NCI-H524 treated with DMSO at 0.1 percent for 48 hours (cell line): Measurements from ENCODE around the gene ZNF281.
"Not testable (repeated sequence)": the region's sequence is repeated elsewhere in the genome, so short reads cannot be mapped to it uniquely, and the experiment has no call there.

Experiments used
- DNase-seq: peaks from one replicate; lab custom pipeline; 2025; lab: John Stamatoyannopoulos, UW

ZNF281 gene, protein sequence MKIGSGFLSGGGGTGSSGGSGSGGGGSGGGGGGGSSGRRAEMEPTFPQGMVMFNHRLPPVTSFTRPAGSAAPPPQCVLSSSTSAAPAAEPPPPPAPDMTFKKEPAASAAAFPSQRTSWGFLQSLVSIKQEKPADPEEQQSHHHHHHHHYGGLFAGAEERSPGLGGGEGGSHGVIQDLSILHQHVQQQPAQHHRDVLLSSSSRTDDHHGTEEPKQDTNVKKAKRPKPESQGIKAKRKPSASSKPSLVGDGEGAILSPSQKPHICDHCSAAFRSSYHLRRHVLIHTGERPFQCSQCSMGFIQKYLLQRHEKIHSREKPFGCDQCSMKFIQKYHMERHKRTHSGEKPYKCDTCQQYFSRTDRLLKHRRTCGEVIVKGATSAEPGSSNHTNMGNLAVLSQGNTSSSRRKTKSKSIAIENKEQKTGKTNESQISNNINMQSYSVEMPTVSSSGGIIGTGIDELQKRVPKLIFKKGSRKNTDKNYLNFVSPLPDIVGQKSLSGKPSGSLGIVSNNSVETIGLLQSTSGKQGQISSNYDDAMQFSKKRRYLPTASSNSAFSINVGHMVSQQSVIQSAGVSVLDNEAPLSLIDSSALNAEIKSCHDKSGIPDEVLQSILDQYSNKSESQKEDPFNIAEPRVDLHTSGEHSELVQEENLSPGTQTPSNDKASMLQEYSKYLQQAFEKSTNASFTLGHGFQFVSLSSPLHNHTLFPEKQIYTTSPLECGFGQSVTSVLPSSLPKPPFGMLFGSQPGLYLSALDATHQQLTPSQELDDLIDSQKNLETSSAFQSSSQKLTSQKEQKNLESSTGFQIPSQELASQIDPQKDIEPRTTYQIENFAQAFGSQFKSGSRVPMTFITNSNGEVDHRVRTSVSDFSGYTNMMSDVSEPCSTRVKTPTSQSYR

DNA sequence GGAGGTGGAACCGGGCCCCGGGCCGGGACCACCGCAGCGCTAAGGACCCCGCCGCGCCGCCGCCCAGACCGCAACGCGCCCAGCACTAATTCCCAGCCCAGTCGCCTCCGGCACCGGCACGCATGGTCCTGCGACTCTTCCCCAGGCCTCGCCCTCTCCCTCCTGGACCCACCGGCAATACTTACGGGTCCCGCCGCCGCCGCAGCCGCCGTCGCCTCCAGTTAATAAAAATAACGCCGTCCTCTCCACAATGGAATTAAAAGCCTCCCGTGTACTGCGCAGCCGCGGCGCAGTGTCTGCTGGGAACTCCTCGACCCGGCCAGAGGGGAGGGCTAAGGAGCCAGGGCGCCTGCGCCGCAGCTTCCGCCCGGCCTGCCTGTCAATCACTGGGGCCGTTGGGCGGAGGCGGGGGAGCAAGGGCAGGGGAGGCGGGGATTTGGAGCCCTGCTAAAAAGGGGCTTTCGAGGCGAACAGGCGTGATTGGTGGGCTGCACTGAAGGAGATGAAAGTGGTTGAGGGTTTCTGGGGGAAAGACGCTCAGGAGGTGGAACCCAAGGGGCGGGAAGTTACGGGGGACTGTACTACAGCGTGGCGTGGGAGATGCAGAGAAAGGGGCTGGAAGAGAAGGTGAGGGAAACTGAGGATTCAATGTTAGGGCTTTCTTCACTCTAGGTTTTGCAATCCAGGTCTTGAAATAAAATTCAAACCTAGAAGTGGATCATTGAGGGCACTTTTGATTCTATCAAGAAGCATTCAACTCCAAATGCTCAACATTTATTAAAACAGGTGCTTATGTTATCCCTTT, at the start of gene ZNF281:
TSS of gene ZNF281 (minus strand) at position 276 of the 805 bp plus-strand sequence. CDS start 331 bp downstream, outside the sequence.
- peak; percentile 74 for DNase-seq

DNA sequence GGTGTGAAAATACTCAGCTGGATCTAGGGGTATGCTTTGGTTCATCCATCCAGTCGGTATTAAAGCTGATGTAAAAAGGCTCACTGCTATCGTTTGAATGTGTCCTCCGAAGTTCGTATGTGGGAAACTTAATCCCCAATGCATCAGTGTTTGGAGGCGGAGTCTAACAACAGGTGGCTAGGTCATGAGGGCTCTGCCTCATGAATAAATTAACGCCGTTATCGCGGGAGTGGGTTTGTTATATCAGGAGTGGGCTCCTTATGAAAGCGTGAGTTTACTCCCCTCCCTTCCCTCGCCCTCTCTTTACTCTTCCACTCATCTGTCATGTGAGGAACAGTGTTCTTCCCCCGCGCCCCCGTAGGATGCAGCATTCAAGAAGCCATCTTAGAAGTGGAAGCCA, 48.9 kb upstream of the ZNF281 start:
- DNase-seq, result no peak

DNA sequence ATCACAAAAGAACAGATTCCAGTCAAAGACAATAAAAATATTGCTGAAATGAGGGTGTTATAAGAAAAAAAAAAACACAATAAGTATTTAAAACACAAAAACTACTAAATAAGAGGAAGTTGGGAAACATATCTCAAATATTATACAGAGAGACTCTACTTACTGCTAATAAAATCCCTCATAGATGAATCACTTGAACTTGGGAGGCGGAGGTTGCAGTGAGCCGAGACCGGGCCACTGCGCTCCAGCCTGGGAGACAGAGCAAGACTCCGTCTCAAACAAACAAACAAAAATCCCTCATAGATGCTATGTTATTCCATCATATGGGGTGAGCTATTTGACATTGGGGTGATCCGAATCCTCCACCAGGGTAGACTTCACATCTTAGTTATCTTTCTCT, 48.0 kb upstream of the ZNF281 start:
- DNase-seq, result no peak

DNA sequence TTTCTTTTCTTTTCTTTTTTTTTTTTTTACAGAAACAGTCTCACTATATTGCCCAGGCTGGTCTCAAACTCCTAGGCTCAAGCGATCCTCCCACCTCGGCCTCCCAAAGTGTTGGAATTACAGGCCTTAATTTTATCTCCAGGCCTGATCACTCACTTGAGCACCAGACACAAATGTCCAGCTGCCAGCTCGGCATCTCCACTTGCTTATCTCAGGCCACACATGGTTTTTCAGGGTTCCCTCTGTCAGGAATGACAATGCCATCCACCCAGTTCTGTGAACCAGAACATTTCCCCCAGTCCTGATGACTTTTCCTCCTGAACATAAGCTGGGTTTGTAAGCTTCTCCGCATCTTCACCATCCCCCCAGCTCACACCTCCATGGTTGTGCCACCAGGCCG, 44.6 kb upstream of the ZNF281 start:
- DNase-seq, result no peak

DNA sequence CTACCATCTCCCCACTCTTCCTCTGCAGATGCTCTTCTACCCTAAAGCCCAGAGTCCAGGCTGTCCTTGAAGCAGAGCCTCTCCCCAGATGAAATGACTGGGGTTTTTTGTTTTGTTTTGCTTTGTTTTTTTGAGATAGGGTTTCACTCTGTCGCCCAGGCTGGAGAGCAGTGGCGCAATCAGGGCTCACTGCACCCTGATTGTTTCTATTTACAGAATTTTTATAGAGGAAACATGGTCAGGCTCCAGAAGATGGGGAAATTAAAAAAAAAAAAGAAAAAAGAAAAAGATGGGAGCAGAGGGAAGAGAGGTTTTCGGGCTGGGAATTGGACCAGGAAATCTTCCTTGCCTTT, 43.7 kb upstream of the ZNF281 start:
- no peak for DNase-seq

DNA sequence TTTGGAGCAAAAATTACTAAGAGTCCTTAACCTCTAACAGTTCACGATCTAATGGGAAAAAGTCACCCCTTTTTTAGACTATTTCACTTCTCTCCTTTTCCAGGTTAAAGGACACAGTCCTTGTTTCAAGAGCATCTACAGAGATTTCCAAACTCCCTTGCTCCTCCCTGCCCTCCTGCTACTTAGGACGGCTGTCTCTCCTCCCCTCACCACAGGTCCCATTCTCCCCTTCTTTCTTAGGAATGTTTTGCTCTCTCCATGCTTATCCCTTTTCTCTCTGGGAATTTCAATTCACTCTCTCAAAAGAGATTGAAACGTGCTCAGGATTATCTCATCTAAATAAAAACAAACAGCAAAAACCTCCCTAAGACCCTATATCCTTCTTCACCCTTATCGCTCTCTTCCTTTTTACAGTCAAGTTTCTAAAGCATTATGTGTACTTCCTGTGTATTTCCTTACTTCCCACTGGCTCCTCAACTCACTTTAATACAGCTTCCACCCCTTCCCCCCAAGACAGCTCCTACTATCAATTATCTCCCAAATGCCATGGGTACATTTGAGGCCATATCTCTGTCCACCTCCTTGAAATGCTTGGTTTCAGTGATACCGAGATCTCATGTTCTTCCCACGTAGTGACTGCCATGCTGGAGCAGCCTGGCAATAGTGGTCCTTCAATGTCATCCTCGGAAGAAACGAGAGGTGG, 43.2 kb upstream of the ZNF281 start:
- no peak for DNase-seq

DNA sequence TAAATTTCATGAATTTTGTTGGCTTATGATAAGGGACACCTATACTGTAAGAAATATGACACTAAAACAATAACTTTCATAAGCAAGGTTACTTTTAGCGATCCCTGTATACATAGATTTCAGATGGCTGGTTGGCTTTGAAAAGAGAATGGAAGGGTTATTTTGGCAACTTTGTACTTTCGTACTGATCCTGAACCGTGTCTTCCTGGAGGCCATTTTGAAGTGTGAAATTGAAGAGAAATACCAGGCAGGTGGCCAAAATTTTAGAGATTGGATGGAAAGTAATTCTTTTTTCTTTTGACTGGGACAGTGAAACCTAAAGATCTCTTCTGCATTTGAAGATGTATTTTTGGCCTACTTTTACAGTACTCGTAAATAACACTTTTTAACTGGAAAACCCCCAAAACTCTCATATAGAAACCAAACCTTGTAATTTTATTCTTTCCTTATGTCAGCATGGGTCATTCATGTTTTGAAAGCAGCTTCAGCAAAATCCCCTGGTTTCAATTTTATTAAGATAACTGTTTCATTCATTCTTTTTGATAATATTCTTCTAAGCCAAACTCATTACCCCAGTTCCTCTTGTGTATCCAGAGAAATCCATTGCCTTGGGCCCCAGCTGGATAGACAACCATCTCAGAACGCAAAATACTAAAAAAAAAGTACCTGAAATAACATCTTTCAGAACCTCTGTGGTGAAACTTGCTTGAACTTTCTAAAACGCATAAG, 38.4 kb upstream of the ZNF281 start:
- no peak for DNase-seq

DNA sequence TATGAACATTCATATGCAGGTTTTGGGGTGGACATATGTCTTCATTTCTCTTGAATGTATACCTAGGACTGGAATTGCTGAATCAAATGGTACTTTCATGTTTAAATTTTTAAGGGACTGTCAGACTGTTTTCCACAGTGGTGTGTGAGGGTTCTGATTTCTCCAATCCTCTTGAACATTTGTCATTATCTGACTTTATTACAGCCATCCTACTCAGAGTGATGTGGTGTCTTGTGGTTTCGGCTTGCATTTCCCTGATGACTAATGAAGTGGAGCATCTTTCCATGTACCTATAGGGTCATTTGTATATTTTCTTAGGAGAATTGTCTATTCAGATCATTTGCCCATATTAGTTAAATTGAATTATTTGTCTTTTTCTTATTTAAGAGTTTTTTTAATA, 35.4 kb upstream of the ZNF281 start:
- no peak for DNase-seq

DNA sequence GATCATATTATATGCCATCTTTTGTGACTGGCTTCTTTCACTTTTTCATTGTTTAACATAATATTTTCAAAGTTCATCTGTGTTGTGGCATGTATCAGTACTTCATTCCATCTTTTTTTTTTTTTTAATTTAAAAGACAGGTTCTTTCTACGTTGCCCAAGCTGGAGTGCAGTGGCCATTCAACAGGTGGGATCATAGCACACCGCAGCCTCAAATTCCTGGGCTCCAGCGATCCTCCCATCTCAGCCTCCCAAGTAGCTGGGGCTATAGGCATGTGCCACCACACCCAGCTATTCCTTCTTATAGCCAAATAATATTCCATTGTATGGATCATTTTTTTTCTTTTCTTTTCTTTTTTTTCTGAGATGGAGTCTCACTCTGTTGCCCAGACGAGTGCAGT, 34.6 kb upstream of the ZNF281 start:
- no peak for DNase-seq

DNA sequence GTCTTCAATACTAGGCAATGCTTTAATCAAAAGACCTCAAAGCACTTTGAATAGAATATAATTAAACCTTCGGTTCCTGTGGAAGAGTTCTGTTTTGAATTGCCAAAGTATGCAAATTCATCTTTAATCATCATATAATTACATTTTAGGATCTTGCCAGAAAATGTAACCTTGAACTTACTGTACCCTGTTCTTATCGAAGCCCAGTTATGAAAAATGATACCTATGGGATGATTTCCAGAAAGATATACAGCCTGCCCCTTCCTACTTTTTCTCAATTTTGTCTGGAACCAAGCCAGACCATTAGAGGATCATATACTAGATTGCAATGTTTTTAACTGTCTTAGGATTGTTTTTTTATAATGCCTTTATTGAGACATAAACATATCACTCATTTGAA, 34.0 kb upstream of the ZNF281 start:
- DNase-seq, result no peak

DNA sequence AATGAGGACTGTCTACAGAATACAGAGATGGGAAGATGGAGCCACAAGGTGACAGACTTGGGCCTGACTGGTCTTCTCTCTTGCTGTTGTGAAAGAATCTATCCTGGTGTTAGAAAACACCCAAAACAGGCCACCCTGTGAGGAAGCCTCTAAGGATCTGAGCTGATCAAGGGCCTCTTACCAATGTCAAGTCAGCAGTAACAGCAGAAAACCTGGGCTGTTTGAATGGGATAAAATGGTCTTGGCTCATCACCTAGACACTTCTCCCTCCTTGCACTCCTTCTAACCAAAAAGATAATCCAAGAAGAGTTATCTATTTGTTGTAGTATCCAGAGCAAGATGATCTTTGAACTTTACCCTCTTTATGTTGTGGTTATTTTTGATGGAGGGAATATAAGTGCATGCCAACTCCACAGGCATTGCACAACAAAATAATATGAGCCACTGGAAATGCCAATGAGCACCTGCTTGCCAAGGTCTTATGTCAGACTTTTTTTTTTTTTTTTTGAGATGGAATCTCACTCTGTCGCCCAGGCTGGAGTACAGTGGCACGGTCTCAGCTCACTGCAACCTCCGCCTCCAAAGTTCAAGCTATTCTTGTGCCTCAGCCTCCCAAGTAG, 32.8 kb upstream of the ZNF281 start:
- DNase-seq, result no peak

DNA sequence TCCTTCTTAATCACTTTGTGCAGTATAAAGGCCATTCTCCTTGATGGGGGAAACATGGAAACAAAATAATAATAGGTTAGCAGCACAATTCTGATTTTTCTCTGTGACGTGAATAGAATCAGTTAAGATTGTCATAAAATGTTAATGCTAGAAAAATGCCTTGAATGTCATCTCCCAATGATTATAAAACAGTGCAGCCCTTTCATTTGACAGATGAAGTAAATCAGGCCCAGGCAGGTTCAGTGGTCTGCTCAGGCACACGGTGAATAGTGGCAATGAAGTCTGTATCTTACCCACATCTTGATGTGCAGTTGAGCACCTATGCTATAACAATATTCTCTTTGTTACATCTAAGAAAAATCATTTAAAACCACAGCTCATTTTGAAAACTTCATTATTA, 32.2 kb upstream of the ZNF281 start:
- no peak for DNase-seq

DNA sequence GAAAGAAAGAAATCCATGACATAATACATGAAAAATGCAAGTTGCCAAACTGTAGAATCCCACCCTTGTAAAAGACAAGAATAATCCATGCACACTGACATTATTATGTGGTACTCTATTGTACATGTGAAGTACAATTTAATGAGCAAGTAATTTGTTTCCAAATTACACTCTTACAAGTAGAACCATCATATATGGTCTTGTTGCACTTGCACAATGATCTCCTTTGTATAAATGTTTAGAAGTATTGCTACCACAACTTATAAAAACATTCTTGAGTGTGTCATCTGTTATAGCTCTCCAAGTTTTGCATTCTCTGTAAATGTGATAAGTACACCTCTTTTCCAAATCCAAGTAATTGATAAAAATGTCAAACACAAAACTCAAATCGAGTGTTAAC, 29.1 kb upstream of the ZNF281 start:
- no peak for DNase-seq

DNA sequence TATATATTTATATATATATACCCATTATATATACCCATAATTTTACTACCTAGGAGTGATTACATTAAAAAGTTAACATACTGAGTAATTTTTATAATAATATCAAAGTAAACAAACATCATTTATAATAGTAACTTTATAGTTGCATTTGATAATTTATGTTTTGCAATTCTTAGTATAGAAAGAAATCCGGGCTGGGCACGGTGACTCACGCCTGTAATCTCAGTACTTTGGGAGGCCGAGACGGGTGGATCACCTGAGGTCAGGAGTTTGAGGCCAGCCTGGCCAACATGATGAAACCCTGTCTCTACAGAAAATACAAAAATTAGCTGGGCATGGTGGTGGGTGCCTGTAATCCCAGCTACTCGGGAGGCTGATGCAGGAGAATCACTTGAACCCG, 28.6 kb upstream of the ZNF281 start:
- not testable (repeated sequence) for DNase-seq

DNA sequence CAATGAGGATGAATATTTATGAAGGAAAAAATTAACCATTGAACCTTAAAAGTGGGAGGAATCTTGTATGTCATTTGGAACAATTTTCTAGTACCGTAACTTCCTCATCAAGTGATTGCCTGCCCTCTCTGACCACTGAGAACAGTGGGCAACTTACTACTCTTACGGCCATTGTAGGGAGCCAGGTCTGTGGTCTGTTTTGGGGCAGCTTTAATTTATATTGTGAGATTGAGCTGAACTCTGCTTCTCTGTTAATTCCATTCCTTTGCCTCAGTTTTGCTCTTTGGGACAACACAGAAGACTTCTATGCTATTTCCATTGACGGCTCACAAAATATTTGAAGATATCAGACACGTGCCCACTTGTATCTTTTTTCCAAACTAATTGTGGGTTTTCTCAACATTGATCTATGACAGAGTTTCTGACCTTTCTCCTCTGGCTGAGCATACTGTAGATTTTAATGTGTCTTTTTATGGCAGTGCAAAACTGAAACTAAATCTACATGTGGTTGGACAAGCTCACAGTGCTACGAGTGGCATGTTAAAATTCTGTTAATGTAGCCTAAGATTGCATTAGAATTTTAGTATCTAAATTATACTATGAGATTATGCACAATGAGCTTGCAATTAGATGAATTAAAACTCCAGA, 27.8 kb upstream of the ZNF281 start:
- no peak for DNase-seq

DNA sequence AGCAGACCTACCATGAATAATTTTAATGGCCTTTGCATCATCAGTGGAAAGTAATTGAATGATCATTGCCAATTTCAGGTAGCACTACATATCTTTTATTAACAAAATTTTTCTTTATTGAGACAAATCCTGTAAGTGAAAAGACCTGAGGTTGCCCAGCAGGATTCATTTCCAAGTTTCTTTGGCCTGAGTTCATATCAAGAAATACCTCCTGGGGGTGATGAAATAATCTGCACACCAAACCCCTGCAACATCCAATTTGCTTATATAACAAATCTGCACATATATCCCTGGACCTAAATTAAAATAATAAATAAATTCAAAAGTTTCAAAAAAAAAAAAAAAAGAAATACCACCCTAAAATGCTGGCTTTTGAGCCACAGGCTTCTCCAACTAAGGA, 27.3 kb upstream of the ZNF281 start:
- no peak for DNase-seq

DNA sequence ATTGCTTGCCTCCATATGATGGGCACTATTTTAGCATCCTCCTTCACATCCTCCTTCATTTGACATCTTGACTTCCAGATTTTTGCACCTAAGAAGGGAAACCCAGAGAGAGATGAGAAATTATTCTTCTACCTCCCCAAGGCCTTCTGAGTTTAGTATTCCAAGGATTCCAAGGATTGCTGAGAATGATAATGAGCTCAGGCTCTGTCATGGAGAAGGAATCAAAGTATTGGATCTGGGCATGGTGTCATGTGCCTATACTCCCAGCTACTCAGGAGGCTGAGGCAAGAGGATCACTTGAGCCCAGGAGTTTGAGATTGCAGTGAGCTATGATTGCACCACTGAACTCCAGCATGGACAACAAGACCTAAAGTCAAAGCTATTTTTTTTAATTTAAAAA, 26.6 kb upstream of the ZNF281 start:
- DNase-seq, result no peak

DNA sequence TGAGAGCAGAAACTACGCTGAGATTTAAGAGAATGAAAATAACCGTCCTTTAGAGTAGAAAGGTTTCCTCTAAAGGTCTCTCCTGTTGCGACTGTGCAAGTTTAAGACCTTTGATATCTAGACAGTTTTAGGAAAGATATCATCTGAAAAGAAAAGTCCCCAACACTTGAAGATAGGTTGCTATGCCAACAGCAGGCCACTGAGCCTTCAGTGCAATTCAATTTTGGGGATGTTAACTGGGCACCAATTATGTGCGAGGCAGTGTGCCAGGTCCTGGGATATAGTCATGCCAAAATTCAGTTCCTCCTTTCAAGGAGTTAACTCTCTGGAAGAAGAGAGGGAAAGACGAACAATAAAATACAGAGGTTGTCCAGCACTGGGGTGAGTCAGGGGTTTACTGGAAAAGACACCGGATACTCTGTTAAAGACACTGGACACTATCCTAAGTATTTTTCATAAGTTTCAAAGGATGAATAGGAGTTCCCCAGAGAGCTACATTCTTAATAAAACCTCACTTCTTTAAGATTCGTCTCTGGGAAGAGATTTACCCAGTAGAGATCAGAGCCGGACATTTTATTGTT, 25.5 kb upstream of the ZNF281 start:
- no peak for DNase-seq

DNA sequence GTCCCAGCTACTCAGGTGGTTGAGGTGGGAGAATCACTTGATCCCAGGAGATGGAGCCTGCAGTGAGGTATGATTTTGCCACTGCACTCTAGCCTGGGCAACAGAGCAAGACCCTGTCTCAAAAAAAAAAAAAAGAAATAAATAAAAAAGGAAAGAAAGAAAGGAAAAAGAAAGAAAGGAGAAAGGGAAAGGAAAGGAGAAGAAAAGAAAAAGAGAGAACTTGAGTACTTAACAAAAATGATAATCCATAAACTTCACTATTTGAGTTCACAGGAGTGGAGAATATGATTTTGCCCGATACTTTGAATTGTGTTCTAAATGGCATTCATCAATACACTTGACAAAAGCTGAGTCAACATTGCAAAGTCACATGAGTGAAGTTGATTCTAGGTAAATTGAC, 23.8 kb upstream of the ZNF281 start:
- no peak for DNase-seq

DNA sequence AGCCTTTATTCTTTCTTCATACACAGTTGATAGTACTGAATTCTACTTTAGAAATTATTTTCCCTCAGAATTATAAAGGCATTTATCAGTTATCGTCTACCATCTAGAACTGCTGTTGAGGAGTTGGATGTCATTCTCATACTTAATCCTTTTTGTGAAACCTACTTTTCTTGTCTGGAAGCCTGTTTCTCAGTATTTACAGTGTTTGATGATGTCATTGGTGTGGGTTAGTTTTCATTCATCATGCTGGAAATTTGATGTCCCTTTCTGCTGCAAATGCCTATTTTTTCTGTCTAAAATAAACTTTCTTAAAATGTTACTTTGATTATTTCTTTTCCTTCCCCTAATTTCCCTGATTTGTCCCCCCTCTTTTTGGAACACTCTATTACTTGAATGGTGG, 22.8 kb upstream of the ZNF281 start:
- DNase-seq, result no peak
